Measurements from ENCODE around the gene PPP1R3A.

DNA sequence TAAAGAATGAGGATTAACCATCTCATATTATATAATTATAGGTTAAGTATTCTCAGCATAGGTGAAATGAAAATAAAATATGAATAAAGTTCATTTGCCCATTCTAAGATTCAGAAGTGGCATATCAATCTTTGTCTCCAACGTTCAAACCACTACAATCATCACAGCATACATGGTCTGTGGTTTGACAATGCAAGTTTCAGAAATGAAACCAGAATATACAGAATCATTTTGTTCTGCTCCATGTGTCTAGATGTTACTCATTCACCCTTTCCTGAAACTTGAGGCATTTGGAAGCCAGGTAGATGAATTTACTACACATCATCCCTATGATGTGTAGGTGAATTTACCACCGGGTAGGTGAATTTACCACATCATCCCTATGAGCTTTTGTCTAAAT, 44.5 kb upstream of the PPP1R3A start:
- TF ChIP-seq POLR2AphosphoS5 (IDR thresholded peaks at IDR 0.05) (no peak), RAD21 (conservative IDR thresholded peaks at IDR 0.05) (no peak), CTCF (IDR thresholded peaks at IDR 0.05; ENCODE audit: poor library complexity, severe bottlenecking) (no peak), MXI1 (conservative IDR thresholded peaks at IDR 0.05; ENCODE audit: poor library complexity, severe bottlenecking) (no peak)
- TF ChIP-seq, protein P1, sequence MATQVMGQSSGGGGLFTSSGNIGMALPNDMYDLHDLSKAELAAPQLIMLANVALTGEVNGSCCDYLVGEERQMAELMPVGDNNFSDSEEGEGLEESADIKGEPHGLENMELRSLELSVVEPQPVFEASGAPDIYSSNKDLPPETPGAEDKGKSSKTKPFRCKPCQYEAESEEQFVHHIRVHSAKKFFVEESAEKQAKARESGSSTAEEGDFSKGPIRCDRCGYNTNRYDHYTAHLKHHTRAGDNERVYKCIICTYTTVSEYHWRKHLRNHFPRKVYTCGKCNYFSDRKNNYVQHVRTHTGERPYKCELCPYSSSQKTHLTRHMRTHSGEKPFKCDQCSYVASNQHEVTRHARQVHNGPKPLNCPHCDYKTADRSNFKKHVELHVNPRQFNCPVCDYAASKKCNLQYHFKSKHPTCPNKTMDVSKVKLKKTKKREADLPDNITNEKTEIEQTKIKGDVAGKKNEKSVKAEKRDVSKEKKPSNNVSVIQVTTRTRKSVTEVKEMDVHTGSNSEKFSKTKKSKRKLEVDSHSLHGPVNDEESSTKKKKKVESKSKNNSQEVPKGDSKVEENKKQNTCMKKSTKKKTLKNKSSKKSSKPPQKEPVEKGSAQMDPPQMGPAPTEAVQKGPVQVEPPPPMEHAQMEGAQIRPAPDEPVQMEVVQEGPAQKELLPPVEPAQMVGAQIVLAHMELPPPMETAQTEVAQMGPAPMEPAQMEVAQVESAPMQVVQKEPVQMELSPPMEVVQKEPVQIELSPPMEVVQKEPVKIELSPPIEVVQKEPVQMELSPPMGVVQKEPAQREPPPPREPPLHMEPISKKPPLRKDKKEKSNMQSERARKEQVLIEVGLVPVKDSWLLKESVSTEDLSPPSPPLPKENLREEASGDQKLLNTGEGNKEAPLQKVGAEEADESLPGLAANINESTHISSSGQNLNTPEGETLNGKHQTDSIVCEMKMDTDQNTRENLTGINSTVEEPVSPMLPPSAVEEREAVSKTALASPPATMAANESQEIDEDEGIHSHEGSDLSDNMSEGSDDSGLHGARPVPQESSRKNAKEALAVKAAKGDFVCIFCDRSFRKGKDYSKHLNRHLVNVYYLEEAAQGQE (IDR thresholded peaks at IDR 0.05; ENCODE audit: borderline replicate concordance), result no peak
